Stimulated activated CD4-positive, alpha-beta T cell treated with anti-CD3 and anti-CD28 coated beads, TNF-alpha, amount 100 ng/mL, for 24 hours (primary cell): Measurements from ENCODE around the gene ETS1.
A peak's percentile ranks its signal among the peaks of the same experiment; 100 is the strongest.

Experiments used
- DNase-seq, 3 experiments: peaks; one replicate each; pipeline ENCODE4 v3.0.0-alpha.2; 2020; ENCODE audit warnings: low read depth in 3 of 3

ETS1 gene, protein sequence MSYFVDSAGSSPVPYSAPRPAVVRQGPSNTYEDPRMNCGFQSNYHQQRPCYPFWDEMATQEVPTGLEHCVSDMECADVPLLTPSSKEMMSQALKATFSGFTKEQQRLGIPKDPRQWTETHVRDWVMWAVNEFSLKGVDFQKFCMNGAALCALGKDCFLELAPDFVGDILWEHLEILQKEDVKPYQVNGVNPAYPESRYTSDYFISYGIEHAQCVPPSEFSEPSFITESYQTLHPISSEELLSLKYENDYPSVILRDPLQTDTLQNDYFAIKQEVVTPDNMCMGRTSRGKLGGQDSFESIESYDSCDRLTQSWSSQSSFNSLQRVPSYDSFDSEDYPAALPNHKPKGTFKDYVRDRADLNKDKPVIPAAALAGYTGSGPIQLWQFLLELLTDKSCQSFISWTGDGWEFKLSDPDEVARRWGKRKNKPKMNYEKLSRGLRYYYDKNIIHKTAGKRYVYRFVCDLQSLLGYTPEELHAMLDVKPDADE

DNA sequence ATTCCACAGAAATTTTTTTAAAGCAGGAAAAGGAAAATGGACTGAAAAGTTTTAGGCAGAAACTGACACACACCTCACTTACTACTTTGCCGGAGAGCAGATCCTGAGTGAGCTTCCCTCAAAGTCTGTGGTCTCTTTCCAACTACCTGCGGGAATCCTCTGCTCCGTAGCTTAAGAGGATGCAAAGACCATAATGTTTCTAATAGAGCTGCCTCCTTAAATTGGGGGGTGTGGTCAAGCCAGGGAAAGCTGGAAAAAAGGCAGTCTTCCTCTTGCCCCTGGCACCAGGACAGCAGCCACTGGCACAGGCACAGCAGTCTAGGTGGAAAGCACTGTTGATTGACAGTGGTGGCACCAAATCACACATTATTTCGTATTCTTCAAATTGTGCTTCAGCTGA is at the start of gene ETS1:
Gene ETS1 (minus strand): TSS at position 144 of the 400 bp plus-strand sequence. CDS start 14,428 bp downstream, outside the sequence.
- no peak for DNase-seq

DNA sequence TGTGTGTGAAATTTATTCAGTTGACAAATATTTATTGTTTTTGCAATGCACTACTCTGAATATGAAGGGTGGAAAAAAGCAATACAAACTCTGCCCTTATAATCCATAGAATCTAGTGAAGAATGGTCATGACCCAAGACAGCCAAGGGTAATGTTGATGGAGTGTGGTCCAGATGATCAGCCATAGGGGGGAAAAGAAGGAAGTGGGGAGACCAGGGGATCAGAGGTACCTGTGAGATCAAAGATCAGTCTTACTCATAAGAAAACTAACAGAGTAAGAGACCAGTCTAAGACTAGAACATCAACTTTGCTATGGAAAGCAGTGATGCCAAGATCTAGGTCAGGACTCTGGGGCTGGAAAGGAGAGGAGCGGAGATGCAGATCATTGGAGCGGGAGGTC is 47.0 kb upstream of the ETS1 start:
- no peak for DNase-seq

- no peak for DNase-seq
Measured at GRCh38 chr11:128633384-128633965, 46.1 kb upstream of the ETS1 start.

DNA sequence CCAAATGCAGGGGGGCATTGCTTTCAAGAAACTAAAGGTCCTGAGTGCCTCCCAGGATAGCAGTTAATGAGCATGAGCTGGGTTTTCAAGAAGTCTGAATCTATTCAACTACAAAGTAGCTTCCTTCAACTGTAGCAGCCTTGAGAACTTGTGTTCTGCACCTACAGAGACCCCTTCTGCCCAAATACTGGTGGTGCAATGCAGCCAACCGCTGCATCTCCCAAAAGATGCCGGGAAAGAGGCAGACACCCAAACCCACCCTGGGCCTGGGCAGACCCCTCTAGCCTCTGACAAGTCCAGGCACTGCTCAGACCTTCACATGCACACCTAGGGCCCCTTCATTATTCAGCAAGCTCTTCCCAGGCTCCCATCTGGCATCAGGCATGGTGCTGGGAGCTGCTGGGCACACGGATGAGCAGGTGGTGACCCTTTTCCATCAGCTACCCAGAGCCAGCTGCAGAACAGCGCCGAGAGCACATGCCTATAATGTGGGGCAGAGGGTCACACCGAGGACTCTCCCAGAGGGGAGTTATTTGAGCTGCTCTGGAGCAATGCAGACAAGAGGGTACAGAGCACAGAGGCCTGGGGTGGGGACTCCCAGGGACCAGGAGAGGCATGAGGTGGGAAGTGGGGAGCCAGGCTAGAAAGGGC is 44.9 kb upstream of the ETS1 start:
- DNase-seq = peak in 1 of 3 experiments; percentile 32

GRCh38 chr11:128630367-128631230 is 43.2 kb upstream of the ETS1 start:
- peak; percentile 88 to 92 (median 92) for DNase-seq

DNA sequence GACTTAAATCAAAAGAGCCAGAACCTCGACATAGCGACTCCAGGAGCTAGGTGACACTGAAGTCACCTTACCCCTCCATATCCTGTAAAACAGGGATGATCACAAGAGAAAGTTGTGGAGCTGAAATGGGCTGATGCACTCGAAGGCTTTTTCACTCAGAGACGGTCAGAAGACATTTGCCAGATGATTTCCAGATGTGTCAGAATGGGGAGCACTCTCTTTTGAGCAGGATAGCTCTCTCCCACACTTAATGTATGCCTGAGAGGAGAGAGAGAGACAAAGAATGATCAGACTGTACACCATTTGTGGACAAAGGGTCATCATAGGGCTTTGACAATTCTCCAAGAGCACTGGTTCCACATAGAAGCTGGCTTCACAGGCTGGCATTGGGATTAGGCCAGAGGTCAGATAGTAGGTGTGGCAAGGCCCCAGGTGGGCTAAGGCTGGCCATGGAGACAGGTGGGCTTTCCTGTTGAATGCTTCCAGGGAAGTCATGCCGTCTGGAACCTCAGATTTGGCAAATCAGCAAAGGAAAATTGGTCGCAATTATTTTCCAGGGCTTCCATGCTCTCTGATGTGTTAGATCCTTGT is 42.3 kb upstream of the ETS1 start:
- DNase-seq = no peak

DNA sequence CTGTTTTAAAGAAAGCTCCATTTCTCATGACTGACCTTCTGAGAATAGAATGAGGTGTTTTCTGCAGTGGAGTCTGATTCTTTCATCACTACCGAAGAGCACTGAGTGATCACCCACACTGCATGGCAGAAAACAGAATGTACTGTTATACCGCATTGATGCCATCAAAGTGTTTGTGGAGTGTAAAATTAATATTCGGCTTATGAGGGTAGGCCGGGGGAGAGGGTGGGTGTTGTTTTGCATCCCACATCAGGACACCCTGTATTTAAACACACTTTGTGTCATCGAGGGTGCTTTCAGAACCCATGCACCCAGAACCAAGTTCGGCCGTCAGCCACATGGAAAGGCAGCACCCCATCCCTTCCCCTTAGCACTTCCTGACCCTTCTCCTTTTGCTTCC is 41.3 kb upstream of the ETS1 start:
- DNase-seq = no peak

DNA sequence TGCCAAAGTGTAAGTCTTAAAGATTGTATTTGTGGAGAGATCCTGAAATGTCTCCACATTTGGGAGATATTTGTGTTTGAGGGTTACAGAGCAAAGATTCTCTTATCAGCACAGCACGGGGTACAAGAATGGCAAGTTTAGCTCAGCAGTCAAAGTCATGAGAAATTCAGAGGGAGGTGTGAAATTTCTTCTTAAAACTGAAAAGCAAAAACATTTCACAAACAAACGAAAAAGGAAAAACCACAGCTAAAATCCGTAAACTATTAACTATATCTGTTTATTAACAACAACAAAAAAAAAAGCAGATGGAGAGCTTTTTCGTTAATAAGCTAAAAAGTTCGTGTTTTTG is 40.9 kb upstream of the ETS1 start:
- no peak for DNase-seq

DNA sequence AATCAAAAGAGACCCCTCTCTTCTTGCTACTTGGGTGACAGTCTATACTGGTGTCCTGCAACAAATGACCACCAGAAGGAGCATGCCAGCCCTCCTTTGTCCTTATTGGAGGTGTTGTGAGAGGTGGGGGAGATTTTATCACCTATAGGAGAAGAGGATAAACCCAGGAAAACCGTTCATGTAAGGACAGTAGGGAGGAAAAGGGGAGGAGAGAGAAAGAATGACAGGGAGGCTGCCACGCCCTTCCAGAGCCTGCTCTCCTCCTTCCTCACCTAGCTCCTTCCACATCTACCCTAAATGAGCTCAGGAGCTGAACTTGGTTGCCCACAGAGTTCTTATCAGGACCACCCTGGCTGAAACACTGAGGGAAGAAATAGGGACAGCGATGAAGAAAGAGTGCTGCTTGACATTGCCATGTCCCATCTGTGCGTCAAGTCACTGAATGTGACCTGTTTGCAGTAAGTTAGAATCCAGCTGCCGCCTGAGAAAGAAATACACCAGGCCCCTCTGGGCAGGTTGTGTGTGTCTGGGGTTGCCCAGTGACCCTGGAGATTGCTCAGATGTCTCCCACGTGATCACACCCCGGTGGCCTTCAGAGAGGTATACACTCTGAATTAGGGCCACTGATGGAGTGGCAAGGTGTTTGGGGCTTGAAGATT is 40.4 kb upstream of the ETS1 start:
- DNase-seq = no peak

DNA sequence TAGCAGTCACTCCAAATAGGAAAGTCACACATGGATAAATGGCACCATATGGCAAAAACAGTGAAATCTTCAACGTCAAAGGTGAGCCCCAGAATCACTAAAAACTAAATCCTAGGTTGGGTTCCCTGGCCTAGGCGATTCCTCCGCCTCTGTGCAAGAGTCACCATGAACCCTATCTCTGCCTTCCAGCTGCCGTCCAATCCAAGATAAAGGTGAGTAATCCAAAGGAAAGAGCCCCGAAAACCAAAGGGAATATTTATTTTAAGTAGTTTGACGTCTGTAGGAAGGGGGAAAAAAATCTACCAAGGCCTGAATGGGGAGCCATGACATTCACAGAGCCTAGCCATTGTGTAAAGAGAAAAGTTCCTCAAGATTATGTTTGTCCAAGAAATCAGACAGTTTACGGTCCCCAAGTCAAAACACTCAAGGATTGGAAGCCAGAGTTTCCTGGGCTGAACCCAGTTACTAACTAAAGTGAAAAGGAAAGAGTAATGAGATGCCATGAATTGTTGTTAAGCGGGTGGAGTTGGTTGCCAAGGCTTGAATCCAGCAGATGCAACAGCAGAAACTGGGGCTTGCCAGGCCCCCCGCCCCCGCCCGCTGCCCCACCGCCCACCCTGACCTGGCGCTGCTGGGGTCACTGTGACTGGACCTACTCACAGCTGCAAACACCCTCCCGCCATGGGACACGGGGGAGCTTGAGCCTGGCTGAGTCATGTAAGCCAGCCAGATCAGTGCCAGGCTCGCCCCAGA is 39.7 kb upstream of the ETS1 start:
- no peak for DNase-seq

GRCh38 chr11:128625746-128626145 is 38.4 kb upstream of the ETS1 start:
- DNase-seq = no peak

GRCh38 chr11:128625326-128625725 is 38.0 kb upstream of the ETS1 start:
- DNase-seq = no peak

GRCh38 chr11:128624269-128625175 is 37.2 kb upstream of the ETS1 start:
- DNase-seq = peak in 1 of 3 experiments; percentile 36

DNA sequence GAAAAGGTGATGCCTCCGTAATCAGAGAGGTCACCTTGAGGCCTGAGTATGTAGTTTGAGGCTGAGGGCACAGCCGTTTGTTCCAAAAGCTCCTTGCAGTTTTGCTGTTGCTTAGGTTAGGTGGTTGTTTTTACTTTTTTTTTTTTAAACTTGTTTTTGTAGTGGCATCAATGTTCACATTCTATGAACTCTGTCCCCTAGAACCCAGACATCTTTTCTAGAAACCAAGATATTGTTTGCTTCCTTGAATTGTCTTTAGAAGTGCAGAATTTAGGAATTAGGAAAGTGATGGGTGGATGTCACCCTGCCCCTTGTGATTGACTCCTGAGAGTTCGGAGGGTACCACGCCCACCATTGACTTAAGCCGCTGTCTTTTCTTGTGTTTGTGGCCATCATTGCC is 35.7 kb upstream of the ETS1 start:
- DNase-seq = no peak

DNA sequence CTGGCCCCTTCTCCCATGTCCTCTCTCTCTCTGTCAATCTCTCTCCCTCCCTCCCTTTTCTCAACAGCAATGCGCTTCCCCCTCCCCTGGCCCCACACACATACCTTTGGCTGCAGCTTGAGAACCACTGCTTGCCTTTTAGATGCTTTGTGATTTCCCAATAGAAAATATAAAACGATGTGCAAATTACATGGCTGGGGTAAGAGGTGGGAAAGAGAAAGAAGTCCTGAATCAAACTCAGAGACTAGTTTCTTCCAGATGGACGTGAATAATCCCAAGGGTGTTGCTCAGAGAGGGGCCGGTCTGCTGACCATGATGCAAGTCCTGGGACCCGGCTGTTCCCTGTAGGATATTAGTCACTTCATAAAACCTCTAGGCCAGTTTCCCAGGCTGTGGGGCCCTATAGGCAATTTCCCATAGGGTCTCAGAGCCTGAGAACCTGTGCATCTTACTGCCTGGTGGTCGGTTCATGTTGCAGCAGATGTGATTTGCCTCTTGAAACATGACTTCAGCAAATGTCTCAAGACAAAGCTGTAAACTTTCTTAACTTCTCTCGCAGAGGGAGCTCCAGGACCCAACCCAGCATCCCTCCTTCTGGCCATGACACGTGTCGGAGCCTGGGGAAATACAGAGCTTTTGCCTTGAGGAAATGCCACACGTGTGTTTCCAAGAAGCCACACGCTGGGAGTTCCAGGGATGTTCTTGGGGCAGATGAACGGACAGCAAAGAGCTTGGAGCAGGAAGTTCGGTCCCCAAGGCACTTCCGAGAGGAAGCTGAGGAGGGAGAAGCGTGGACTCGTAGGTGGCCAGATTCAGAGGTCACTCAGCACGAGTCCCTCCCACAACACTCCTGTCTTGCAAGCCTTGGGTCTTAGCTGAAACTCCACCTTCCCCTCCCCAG is 34.5 kb upstream of the ETS1 start:
- no peak for DNase-seq

GRCh38 chr11:128620309-128621100 is 33.1 kb upstream of the ETS1 start:
- no peak for DNase-seq
